AG08395 (cell line): ENCODE measurements around the gene PCBD2.
"Not testable (repeated sequence)": the region's sequence is repeated elsewhere in the genome, so short reads cannot be mapped to it uniquely, and the experiment has no call there.

ENCODE experiments used
- DNase-seq: peaks from one replicate; pipeline ENCODE4 v3.0.0; 2012; ENCODE audit warnings: mixed read lengths, low spot score

Gene PCBD2

GRCh38 chr5:134906811-134907210 is 1.9 kb downstream of the PCBD2 start:
- no peak for DNase-seq

GRCh38 chr5:134910752-134911151 is 5.8 kb downstream of the PCBD2 start:
- not testable (repeated sequence) for DNase-seq

GRCh38 chr5:134911285-134912206 is 6.6 kb downstream of the PCBD2 start:
- no peak for DNase-seq

- no peak for DNase-seq
These were observed 8.3 kb downstream of the PCBD2 start for GRCh38 chr5:134913254-134913653.

GRCh38 chr5:134913795-134914194 is 8.9 kb downstream of the PCBD2 start:
- DNase-seq = no peak

- DNase-seq = no peak
These were observed 12.3 kb downstream of the PCBD2 start for GRCh38 chr5:134917070-134917815.

- no peak for DNase-seq
These were observed 13.9 kb downstream of the PCBD2 start for GRCh38 chr5:134918861-134919260.

GRCh38 chr5:134920848-134921575 is 16.1 kb downstream of the PCBD2 start:
- no peak for DNase-seq

- no peak for DNase-seq
These were observed 27.6 kb downstream of the PCBD2 start for GRCh38 chr5:134932508-134932907.

GRCh38 chr5:134934202-134934601 is 29.3 kb downstream of the PCBD2 start:
- DNase-seq = no peak

- no peak for DNase-seq
These were observed 31.0 kb downstream of the PCBD2 start for GRCh38 chr5:134935711-134936602.

- DNase-seq = no peak
These were observed 32.6 kb downstream of the PCBD2 start for GRCh38 chr5:134937526-134937925.

GRCh38 chr5:134938030-134938429 is 33.1 kb downstream of the PCBD2 start:
- DNase-seq = no peak

- no peak for DNase-seq
These were observed 34.6 kb downstream of the PCBD2 start for GRCh38 chr5:134939500-134939899.

GRCh38 chr5:134943547-134943946 is 38.6 kb downstream of the PCBD2 start:
- no peak for DNase-seq

- no peak for DNase-seq
These were observed 39.7 kb downstream of the PCBD2 start for GRCh38 chr5:134944630-134945029.

- no peak for DNase-seq
These were observed 40.1 kb downstream of the PCBD2 start for GRCh38 chr5:134945041-134945440.

GRCh38 chr5:134948911-134949310 is 44.0 kb downstream of the PCBD2 start:
- DNase-seq = peak; percentile 6

- DNase-seq = no peak
These were observed 44.4 kb downstream of the PCBD2 start for GRCh38 chr5:134949316-134949715.

- DNase-seq = no peak
These were observed 53.1 kb downstream of the PCBD2 start for GRCh38 chr5:134957920-134958608.

GRCh38 chr5:134958755-134959154 is 53.8 kb downstream of the PCBD2 start:
- no peak for DNase-seq
